GM12892 (cell line): ENCODE data around the gene PIANP.

ENCODE experiments used
- POLR2A ChIP-seq: IDR thresholded peaks from 2 replicates; pipeline ENCODE4 v1.6.1; 2011; ENCODE audit warnings: low read depth, low read length, control low read depth
- POLR2AphosphoS5 ChIP-seq: IDR thresholded peaks from 2 replicates; pipeline ENCODE4 v1.6.1; 2011; ENCODE audit warnings: low read depth, low read length, control low read depth
- TAF1 ChIP-seq: IDR thresholded peaks from 2 replicates; pipeline ENCODE4 v1.6.1; 2011; ENCODE audit warnings: low read depth, mild to moderate bottlenecking, control low read depth, low read length, borderline replicate concordance

DNA sequence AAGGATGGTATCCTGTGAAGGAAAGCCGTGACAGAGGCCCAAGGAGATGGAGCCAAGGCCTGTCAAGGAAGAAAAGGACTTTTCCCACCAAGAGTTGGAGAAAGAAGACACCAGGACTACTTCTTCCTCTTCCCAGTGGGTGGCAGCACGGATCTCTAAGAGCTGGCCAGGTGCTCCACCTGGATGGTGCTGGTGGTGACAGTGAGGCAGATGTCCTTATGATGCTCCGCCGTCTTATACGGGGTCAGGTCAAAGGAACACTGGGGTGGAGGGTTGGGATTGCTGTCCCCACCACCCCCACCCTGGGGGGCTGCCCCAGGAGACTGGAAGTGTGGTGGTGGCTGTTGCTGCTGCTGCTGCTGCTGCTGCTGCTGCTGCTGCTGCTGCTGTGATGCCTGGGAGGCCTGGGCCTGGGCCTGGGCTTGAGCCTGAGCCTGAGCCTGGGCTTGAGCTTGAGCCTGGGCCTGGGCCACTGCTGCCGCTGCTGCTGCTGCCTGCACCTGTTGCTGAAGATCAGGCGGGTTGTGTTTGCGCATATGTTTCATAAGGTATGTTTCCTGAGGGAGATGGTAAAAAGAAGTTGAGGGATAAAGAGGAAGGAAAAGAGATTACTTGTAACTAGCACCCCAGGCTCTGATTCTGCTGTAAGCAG lies 32.9 kb downstream of the PIANP start:
- TF ChIP-seq TAF1 (no peak), POLR2A (no peak), POLR2AphosphoS5 (no peak)
